Activated CD4-positive, alpha-beta T cell treated with anti-CD3 and anti-CD28 coated beads, Interleukin-10, Interleukin-2, amounts not matched to agents 100 ng/mL and 50 ng/mL, durations not matched to agents 16 hours and 8 hours (primary cell): ENCODE measurements around the gene RBX1.
A peak's percentile ranks its signal among the peaks of the same experiment; 100 is the strongest.
"Not testable (repeated sequence)": the region's sequence is repeated elsewhere in the genome, so short reads cannot be mapped to it uniquely, and the experiment has no call there.

ENCODE experiments used
- DNase-seq: peaks from one replicate; pipeline ENCODE4 v3.0.0-alpha.2; 2020

The RBX1 gene

DNA sequence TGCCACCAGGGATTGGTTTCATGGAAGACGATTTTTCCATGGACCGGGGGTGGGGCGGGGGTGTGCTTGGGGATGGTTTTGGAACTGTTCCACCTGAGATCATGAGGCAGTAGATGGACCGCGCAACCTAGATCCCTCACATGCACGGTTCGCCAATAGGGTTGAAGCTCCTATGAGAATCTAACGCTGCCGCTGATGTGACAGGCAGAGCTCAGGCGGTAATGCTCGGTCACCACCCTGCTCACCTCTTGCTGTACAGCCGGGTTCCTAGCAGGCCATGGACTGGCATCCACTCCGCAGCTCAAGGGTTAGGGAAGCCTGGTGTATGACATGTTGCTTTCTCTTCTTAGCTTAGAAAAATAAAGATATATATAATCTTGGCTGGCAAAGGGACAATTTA lies 22.0 kb downstream of the RBX1 start:
- no peak for DNase-seq

GRCh38 chr22:40975366-40975765 lies 24.2 kb downstream of the RBX1 start:
- DNase-seq, result no peak

DNA sequence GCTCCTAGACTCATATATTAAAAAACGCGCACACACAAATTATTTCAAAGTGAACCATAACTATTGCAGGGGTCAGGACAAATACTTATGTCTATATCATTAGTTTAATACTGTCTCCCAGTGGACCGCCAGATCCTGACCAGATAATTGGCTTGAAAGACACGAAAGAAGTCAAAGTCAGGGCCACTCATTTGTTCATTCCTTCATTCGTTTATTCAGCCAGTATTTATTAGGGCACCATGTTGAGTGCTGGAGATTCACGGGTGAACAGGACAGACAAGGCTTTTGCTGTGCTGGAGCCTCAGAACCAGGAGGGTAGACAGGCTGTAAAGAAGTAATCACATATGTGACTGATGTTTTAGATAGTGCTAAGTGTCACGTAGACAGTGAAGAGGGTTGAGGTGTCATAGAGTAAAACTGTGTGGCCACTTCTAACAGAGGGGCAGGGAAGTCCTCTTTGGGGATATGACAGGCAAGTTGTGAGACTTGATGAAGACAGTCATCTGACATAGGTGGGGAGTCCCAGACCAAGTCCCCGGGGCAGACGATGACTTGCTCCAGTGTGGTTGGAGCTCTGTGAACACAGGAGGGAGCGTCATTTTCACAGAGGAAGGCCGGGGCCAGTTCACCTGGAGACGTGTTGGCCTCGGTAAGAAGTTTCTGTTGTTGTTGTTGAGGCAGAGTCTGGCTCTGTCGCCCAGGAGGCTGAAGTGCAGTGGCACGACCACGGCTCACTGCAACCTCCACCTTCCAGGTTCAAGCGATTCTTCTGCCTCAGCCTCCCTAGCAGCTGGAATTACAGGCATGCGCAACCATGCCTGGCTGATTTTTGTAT lies 25.9 kb downstream of the RBX1 start:
- DNase-seq, result no peak

GRCh38 chr22:40979198-40979597 lies 28.0 kb downstream of the RBX1 start:
- no peak for DNase-seq

DNA sequence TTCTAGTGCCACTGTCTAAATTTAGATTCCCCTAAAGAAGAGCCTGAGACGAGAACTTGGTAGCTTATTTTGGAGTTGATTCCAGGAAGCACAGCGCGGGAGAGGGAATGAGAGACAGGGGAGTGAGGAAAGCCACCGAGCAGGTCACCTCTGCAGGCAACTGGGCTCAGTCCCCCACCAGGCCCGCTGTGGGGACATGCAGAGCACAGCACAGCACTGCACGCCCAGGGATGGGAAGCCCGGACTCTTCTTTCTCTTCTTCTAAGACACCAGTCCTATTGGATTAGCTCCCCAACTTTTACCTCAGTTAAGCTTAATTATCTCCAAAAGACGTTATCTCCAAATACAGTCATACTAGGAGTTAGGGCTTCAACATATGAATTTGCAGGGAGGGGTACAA lies 28.7 kb downstream of the RBX1 start:
- no peak for DNase-seq

DNA sequence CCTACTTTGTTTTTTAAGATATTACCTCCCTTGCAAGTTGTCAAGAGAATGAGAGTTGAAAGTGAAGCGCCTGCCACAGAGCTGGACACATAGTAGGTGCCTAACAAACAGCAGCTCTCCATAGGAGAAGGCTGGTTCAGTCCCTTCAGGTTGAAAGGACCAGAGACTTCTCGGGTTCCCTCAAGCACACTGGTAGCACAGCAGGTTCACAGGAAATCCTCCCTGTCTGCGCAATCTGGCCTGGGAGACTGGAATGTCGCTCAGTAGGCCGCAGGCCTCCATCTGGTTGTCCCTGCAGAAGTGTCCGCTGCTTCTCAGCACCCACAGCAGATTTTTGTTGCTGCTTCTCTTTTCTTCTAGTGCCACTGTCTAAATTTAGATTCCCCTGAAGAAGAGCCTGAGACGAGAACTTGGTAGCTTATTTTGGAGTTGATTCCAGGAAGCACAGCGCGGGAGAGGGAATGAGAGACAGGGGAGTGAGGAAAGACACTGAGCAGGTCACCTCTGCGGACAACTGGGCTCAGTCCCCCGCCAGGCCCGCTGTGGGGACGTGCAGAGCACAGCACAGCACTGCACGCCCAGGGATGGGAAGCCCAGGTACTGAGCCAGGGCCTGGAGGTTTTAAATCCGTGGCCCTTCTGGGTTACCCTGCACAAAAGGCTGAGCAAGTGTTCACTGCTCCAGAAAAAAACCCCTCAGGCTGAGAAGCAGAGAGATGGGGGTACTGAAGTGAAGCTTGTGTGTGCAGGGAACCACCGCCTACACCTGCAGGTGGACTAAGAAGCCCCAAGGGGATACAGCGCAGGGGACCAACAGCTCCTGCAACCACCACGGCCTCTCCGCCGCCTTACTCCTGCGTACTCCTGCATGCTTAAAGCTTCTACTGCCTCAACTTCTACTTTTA lies 31.6 kb downstream of the RBX1 start:
- DNase-seq, result no peak

DNA sequence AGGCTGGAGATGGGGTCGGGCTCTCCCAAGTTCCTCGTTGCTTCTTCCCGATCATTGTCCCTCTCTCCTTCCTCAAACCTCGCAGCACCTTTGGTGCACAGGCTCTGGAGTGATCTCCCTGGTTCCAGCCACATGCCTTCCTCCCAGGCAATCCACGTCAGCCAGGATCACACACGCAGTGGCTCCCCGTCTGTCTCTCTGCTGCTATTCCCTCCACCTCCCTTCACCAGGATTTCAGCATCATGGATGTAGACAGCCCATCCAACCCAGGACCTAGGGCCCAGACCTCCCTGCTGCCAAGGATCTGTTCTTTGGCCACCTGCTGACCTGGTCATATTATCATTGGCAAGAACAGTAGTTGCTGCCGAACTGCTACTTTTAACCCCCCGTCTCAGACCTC lies 40.1 kb downstream of the RBX1 start:
- DNase-seq, result no peak

GRCh38 chr22:40995821-40996220 lies 44.6 kb downstream of the RBX1 start:
- no peak for DNase-seq

- no peak for DNase-seq
Observed at GRCh38 chr22:40997520-40997919, 46.3 kb downstream of the RBX1 start.

GRCh38 chr22:41000040-41000565 lies 48.9 kb downstream of the RBX1 start:
- DNase-seq, result no peak

DNA sequence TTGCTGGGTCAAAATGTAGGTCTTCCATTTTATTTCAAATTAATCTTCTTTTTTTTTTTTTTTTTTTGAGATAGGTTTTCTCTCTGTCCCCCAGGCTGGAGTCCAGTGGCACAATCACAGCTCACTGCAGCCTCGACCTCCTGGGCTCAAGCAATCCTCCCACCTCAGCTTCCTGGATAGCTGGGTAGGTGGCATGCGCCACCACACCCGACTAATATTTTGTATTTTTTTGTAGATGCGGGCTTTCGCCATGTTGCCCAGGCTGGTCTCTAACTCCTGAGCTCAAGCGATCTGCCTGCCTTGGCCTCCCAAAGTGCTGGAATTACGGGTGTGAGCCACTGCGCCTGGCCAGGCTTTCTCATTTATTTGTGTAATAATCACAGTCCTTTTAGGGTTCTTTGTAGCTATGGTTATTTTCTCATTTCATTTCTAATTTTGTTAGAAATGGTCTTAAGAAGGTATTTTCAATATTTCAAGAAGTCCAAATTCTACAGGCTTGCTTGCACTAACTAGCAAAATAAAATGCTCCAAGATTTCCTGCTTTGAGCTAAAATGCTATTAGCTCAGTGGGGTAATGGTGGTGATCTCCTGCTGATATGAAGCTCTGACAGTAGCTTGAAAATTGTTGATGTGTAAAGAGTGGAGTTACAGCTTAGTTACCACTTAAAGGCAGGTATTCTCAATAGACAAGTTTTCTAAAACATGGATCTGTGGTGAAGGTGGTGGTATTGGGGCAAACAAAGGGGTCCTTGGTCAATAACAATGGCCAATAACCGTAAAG lies 50.0 kb downstream of the RBX1 start:
- no peak for DNase-seq

DNA sequence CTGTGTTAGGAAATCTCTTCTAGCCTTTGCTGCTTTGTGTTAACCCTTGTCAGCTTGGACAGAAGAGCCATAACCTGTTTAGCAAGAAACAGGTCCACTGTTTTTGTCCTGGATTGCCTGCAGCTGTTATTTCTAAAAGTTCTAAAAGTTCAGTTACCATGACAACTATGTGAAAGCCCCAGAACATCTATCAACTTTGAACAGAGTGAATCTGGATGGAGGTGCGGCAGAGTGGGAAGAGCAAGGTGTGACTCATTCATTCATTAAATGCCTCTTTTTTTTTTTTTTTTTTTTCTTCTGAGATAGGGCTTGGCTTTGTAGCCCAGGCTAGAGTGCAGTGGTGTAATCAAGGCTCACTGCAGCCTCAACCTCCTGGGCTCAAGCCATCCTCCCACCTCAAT lies 50.5 kb downstream of the RBX1 start:
- DNase-seq, result no peak

DNA sequence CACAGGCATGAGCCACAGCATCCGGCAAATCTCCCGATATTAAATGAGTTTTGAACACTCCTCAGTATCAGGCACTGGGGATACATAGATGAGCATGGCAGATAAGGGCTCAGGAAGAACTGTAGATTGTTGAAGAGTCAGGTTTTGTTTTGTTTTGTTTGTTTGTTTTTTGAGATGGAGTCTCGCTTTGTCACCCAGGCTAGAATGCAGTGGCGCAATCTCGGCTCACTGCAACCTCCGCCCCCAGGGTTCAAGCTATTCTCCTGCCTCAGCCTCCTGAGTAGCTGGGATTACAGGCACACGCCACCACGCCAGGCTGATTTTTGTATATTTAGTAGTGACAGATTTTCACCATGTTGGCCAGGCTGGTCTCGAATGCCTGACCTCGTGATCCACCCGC lies 51.2 kb downstream of the RBX1 start:
- not testable (repeated sequence) for DNase-seq

DNA sequence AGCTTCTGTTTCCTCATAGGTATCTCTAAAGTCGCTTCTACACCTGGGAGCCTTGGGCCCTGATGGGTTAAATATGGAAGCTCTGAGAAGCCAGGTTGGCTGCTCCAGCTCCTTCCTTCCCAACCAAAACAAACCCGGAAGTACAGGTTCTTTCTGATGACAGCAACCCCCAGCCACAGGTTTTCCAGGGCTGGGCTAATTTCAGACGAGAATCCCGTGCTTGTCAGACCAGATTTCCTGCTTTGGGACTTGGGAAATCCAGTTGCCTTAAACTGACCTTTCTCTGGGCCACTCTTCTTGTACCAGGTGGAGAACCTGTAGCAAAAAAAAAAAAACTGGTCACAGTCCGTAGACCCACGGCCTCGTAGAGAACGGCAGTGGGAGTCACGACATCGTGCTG lies 51.9 kb downstream of the RBX1 start:
- DNase-seq, result no peak

- no peak for DNase-seq
Observed at GRCh38 chr22:41003976-41004375, 52.8 kb downstream of the RBX1 start.

- no peak for DNase-seq
Observed at GRCh38 chr22:41009222-41009948, 58.2 kb downstream of the RBX1 start.

- no peak for DNase-seq
Observed at GRCh38 chr22:41015003-41015402, 63.8 kb downstream of the RBX1 start.

DNA sequence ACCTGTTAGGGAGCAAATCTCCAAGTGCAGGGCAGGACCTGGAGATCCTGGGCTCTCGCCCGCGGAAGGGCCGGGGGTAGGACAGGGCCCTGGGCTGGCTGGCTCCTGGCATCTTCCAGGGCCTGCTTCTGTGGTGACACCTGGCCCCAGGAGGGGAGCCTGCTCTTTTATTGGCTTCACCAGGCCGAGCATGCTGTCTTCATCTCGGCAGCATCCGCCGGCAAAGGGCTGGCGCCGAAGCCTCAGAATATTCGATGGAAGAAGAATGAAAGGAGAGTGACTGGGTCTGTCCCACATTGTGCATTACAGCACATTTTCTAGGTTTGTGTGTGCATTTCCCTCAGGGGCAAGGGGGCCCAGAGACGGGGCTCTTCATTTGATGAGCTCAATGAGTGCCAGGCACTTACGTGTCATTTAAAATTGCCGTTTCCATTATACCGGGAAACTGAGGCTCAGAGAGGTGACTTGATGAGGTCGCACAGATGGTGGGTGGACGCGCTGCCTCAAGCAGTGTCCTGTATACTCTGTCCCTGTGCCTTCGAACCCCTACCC lies 70.0 kb downstream of the RBX1 start:
- DNase-seq, result peak; percentile 26

DNA sequence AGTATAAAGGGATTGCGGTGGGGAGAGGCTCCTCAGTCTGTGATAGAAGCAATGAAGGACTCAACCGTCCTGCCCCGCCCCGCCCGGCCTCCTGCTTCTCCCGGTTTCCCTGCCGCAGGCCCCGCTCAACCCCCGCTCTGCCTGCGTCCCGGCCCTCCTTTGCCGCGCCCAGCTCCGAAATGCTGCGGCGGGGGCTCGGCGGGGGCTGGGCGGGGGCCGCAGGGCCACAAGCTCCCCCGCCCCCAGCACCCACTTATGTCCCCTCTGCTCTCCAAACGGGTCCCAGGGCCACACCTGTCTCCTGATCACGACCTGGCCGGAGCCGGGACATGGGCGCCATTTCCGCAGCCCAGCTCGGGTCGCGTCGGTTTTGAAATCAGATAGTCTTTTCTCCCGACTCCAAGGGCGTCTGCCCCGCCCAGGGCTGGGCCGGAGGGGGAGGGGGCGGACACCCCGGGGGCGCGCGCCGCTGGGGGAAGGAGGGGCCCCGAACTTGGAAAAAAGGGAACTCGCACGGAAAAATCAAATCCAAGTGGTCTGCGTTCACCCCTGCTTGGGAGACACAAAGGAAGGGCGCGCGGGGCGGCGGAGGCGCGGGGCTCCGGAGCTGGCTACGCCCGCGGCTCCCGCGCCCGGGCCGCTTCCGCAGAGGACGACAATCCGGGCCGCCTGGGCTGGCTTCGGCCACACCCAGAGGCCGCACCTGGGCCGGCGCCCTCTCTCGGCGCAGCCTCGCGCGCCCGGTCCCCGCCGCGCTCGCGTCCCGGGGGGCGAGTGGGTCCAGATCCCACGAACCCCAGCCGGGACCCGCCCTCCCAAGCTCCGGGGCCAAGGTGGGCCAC lies 70.7 kb downstream of the RBX1 start:
- DNase-seq, result peak; percentile 74

GRCh38 chr22:41022470-41023298 lies 71.5 kb downstream of the RBX1 start:
- peak; percentile 92 for DNase-seq
